Lung (tissue), 12 donors: ENCODE measurements around the gene CD58. TPM values are rescaled to one million over a fixed set of nuclear protein-coding genes. Genes with fewer than 3 reads are reported as not detected.

ENCODE experiments used
- ATAC-seq: fragments of 200-7000 bp; cut with Tn5 transposase; one replicate; pipeline ENCODE4 v1.9.1; 2020; ENCODE audit warnings: moderate number of reproducible peaks; ENCODE audit not compliant: insufficient read depth, low FRiP score
- DNase-seq, 3 donors: peaks; one replicate each; pipeline ENCODE4 v3.0.0-alpha.2; 2013 to 2017
- H3K27ac ChIP-seq, 2 donors: one replicate each; pipeline ENCODE4 v1.5.1; 2013; ENCODE audit warnings: mild to moderate bottlenecking in 2 of 2, moderate library complexity in 2 of 2, control low read depth in 1 of 2, inconsistent platforms in 1 of 2, low read depth in 1 of 2, low read length in 1 of 2
- H3K27me3 ChIP-seq, 3 donors: one replicate each; pipeline ENCODE4 v1.5.1; 2013; ENCODE audit warnings: low read length in 2 of 3; ENCODE audit not compliant: control insufficient read depth in 3 of 3, insufficient read depth in 3 of 3
- H3K36me3 ChIP-seq, 4 donors: one replicate each; pipeline ENCODE4 v1.5.1; 2013; ENCODE audit warnings: low read length in 4 of 4, mild to moderate bottlenecking in 1 of 4, moderate library complexity in 1 of 4; ENCODE audit not compliant: control insufficient read depth in 4 of 4, insufficient read depth in 4 of 4
- H3K4me1 ChIP-seq, 5 donors: one replicate each; pipeline ENCODE4 v1.5.1; 2013; ENCODE audit warnings: low read length in 5 of 5, mild to moderate bottlenecking in 2 of 5, moderate library complexity in 1 of 5; ENCODE audit not compliant: control insufficient read depth in 5 of 5, insufficient read depth in 5 of 5
- H3K4me3 ChIP-seq: one replicate; pipeline ENCODE4 v1.5.1; 2013; ENCODE audit warnings: mild to moderate bottlenecking, control low read depth, moderate library complexity
- H3K9ac ChIP-seq, 2 donors: one replicate each; pipeline ENCODE4 v1.5.1; 2013; ENCODE audit warnings: low read length in 2 of 2, control low read depth in 1 of 2; ENCODE audit not compliant: insufficient read depth in 1 of 2
- H3K9me3 ChIP-seq, 4 donors: one replicate each; pipeline ENCODE4 v1.5.1; 2013; ENCODE audit warnings: low read length in 3 of 4, mild to moderate bottlenecking in 1 of 4, moderate library complexity in 1 of 4; ENCODE audit not compliant: control insufficient read depth in 4 of 4, insufficient read depth in 3 of 4
- WGBS, 2 donors: extraction: QIAGEN DNeasy Blood & Tissue Kit; methylation state at CpG; one replicate each; pipeline ENCODE4 v1.1.7; 2013; 5-methylcytosine and 5-hydroxymethylcytosine counted together
- polyA plus RNA-seq, 2 donors: library from polyadenylated mRNA; stranded (reverse); fragments of 200-250 nt; gene quantifications; one replicate each; pipeline ENCODE4 v1.2.1, GENCODE V29; 2013
- total RNA-seq, 2 donors: library from RNA; depleted of rRNA in 1 of 2; stranded (reverse); fragments of >200 nt in 1 of 2; gene quantifications; one replicate each; pipeline ENCODE4 v1.2.1, GENCODE V29; 2014 to 2021
- TF ChIP-seq, protein P1 (sequence below): IDR thresholded peaks from 2 replicates; pipeline ENCODE4 v1.5.1; 2012; ENCODE audit warnings: mild to moderate bottlenecking; ENCODE audit errors: control extremely low read depth, extremely low read depth
- donor health status: control.
- donor health status: control.
- donor health status: Bipolar disorder and iron deficiency.
- donor health status: healthy.
- donor health status: DM: yes; HTN: yes; CAD: no.

The CD58 gene
- total and polyA plus RNA-seq, 4 donors = 27.5 to 52.1 (median 28.7) TPM

DNA sequence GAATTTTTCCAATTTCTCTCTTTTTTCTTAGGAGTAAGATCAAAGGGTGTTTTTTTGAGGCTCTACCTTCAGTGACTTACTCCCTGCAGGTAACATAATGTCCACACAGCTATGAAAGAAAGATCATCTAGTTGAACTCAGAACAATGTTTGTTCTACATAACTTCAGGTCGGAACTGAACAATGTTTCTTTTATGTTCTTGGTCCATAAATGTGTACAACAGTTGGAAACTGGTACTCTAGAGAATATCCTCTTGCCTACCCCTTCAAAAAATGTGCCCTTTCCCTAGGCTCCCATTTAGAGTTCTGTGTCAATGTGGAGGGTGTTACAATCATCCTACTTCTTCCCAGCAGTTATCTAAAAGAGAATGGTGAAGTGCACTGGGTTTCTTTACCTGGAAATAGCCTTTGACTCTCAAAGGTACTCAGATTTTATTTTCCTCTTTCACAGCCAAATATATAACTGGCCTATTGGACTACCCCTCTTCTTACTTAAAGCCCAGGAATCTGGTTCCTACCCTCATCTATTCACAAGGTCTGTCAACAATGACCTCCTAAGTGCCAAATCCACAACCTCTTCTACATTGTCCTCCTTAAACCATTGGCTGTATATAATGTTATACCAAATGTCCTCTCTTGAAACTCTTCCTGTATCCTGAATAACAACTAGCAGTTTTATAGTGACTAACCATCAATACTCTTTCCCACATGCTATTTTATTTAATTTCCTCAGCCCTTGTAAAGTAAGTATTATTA is 42.3 kb downstream of the CD58 start:
- H3K4me3 ChIP-seq = no peak overlapping the region
- 91 to 97% methylated on average over 1 of the region's 1 CpG for WGBS, 2 donors
- TF ChIP-seq, protein P1, sequence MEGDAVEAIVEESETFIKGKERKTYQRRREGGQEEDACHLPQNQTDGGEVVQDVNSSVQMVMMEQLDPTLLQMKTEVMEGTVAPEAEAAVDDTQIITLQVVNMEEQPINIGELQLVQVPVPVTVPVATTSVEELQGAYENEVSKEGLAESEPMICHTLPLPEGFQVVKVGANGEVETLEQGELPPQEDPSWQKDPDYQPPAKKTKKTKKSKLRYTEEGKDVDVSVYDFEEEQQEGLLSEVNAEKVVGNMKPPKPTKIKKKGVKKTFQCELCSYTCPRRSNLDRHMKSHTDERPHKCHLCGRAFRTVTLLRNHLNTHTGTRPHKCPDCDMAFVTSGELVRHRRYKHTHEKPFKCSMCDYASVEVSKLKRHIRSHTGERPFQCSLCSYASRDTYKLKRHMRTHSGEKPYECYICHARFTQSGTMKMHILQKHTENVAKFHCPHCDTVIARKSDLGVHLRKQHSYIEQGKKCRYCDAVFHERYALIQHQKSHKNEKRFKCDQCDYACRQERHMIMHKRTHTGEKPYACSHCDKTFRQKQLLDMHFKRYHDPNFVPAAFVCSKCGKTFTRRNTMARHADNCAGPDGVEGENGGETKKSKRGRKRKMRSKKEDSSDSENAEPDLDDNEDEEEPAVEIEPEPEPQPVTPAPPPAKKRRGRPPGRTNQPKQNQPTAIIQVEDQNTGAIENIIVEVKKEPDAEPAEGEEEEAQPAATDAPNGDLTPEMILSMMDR = no peak
- H3K27me3 ChIP-seq = no peaks in the 10 kb centered on the region
- H3K9ac ChIP-seq = no peak overlapping the region
- DNase-seq (no peak), ATAC-seq (no peak)
- peaks cover 0 to 1% (median 0%) of the 10 kb centered on the region in 5 donors for H3K4me1 ChIP-seq
- no peak overlapping the region for H3K27ac ChIP-seq
- peaks cover 0 to 2% (median 0%) of the 10 kb centered on the region in 4 donors for H3K9me3 ChIP-seq
- peaks cover 0 to 4% (median under 1%) of the 10 kb centered on the region in 4 donors for H3K36me3 ChIP-seq

- Histone ChIP-seq H3K27ac (no peak overlapping the region), H3K27me3 (no peaks in the 10 kb centered on the region), H3K36me3 (peaks cover 0 to 2% (median 0%) of the 10 kb centered on the region in 4 donors), H3K9ac (no peak overlapping the region), H3K4me3 (no peak overlapping the region), H3K9me3 (no peaks in the 10 kb centered on the region), H3K4me1 (no peaks in the 10 kb centered on the region)
- WGBS, 2 donors = 98 to 100% methylated on average over 2 of the region's 2 CpGs
- TF ChIP-seq, protein P1 = no peak
- no peak for DNase-seq
- no peak for ATAC-seq
Measured at GRCh38 chr1:116525440-116525839, 45.4 kb downstream of the CD58 start.

DNA sequence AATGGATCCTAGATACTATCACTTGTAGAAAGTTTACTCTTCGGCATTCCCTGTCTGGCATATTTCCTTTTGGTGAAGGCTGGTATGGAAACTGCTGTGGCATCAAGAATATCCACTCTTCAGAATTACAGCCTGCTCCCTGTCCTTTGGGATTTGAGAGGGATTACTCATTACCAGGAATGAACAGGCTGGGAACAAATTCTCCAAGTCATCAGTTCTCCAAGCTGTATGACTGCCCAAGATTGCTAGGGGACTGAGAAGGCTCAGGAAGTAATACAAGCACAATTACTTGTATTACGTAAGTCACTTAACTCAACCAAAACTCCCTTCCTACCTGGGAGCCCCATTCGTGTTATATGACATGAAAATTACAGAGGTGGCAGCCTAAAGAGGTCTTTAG is 49.6 kb downstream of the CD58 start:
- no peaks in the 10 kb centered on the region for H3K9me3 ChIP-seq
- H3K36me3 ChIP-seq = peaks cover 0 to 9% (median 0%) of the 10 kb centered on the region in 4 donors
- H3K4me1 ChIP-seq = no peaks in the 10 kb centered on the region
- WGBS, 2 donors = 43 to 47% methylated on average over 3 of the region's 3 CpGs
- ATAC-seq (no peak), DNase-seq (no peak)
- H3K9ac ChIP-seq = no peak overlapping the region
- no peak overlapping the region for H3K27ac ChIP-seq
- TF ChIP-seq, protein P1 = no peak
- H3K27me3 ChIP-seq = no peaks in the 10 kb centered on the region
- no peak overlapping the region for H3K4me3 ChIP-seq
